ENCODE measurements around the gene BCAR1.
"Not testable (repeated sequence)": the region's sequence is repeated elsewhere in the genome, so short reads cannot be mapped to it uniquely, and the experiment has no call there.

BCAR1 gene

DNA sequence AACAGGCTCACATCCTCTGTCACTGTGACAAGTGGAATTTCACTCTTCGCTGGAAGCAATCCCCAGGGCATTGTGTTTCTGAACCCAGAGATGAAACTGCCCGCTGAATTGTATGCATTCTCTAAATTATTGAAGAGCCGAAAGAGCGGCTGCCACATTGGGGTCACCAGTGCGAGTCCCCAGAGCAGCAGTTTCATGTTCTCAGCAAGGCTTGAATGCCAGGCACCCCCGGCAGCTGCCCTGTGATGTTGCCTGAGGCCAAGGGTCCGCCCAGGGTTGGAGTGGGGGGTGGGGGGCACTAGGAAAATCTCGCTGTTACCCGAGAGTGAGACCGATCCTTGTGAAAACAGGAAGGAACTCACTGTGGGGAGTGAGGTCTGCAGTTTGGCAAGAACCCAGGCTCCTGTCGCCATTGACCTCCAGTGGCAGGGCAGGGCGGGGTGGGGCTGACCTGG is 20.7 kb upstream of the BCAR1 start:
- no peak for DNase-seq (ENCODE audit: low read depth, low spot score)

DNA sequence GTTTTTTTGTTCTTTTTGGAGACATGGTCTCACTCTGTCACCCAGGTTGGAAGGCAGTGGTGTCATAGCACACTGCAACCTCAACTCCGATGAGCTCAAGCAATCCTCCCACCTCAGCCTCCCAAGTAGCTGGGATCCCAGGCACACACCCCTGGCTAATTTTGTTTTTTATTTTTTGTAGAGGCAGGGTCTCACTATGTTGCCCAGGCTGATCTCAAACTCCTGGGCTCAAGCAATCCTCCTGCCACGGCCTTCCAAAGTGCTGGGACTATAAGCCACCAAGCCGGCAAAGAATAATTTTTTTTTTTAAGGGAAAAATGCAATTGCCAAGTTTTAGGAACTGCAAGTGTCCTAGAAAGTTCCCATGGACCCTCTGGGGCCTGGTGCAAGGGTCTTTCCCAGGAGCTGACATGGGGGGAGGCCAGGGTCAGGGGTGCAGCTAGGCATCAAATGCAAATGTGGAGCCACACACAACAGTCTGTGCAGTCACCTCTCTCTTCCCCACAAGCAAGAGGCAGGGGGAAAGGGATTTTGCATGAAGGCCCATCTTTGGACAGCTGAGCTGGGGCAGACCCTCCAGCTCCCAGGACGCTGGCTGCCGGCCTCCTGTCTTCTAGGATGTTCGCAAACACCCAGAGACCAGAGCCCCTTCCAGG is 20.1 kb upstream of the BCAR1 start:
- H3K27ac ChIP-seq = no peak overlapping the region
- DNase-seq (ENCODE audit: low read depth, low spot score) = no peak

More for the DNA sequence above, 20.7 kb upstream of the BCAR1 start:
- H3K27ac ChIP-seq = no peak overlapping the region

DNA sequence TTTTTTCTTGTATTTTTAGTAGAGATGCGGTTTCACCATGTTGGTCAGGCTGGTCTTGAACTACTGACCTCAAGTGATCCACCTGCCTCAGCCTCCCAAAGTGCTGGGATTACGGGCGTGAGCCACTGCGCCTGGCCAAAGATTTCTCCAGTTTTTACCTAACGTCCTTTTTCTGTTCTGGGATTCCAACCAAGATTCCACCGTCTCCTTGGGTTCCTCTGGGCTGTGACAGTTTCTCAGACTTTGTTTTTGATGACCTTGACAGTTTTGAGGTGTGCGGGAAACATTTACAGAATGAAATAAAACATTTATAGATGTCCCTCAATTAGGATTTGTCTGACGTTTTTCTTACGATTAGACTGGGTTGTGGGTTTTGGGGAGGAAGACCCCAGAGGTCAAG is 17.9 kb upstream of the BCAR1 start:
- not testable (repeated sequence) for DNase-seq (ENCODE audit: low read depth, low spot score); H3K27ac ChIP-seq

DNA sequence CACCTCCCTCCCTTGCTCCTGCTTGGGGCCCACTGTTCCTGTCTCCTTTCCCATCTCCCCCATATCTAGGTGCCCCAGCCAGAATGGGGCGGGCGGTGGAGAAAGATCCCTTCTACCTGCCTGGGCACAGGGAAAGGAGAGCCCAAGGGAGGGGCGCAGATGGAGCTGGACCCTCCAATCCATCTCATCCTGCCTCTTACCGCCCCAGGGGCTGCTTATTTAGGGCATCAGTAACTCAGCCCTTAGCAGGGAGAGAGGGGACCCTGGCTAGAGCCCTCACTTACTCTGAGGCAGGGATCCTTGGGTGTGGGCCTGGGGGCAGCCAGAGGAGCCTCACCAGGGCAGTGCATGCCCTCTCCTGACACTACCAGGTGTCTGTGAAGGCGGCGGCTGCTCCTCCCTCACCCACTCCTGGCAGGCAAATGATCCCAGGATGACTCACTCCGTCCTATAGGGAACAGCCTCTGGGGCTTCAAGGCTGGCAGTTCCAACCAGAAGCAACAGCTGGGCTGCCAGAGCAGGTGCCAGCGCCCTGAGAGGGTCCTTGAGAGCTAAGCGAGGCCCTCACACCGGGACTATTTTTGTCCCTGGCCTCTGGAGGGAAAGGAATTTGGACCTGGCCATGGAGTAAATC is 16.3 kb upstream of the BCAR1 start:
- no peak for DNase-seq (ENCODE audit: low read depth, low spot score)
- no peak overlapping the region for H3K27ac ChIP-seq

DNA sequence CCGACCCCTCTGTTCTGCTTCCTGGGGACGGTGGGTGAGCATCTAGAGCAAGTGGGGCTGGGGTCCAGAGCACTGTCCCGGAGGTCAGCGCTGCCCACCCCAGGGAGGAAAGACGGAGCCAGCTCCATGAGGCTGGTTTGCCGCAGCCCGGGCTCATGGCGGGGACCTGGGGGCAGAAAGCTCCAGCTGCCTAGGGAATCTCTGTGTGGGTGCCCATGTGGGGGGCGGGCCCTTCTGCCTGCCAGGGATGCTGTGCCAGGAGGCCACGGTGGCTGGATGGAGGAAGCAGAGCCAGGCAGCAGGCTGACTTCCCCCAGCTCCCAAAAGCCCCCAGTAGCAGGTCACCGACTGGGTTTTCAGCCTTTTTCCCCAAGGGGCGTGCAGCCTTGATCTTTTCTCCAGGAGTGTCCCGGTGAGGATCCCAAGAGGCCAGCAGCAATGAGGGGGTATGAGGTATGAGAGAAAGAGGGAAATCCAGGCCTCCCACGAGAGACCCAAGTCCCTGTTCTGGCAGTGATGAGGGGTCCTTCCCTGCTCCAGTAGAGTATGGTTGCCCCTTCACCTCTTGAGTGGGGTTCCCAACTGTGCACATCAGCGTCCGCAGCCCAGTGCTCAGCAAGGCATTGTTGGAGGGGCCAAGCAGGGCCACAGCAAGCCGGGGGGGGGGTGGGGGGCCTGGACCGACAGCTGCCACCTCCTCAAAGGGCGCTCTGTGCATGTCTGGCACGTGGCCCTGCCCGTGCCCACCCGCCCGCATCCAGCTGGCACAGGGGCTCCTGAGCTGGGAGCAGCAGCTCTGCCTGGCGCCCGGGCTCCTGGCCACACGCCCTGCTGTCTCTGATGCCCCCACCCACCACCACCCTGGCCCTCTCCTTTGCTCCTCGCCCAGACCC is 15.6 kb upstream of the BCAR1 start:
- H3K27ac ChIP-seq = no peak overlapping the region
- DNase-seq (ENCODE audit: low read depth, low spot score) = no peak

DNA sequence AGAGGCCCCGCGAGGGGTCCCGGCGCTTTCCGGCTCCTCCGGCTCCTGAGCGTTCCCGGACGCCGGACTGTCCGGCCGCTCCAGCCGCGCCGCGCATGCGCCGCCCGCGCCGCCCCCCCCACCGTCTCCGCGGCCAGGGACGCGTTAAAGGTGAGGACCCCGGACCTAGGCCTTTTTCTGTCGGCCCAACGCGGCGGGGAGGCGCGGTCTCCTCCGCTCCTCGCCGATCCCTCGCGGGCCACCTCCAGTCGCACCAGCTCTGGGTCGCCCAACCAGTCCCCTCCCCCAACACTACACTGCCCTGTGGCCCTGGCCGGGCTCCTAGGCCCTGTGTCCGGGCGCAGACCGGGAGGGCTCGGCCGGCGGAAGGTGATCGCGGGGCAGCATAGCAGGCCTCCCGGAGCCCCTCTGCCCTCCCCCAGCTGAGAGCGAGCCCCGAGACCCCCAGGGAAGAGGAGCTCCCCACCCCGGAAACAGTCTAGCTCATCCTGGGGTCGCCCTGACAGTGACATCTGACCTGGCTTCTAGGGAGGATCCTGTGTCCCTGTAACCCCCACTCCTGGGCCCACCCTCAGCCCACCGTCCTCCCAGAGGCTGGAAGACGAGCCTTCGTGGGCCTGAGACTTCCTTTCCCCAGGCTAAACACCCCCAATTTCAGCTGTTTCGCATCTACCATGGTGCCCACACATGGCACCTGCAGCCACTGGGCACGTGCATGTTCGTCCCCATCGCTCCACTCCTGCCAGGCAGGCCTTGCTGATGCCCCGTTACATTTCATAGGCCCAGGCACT is 14.7 kb upstream of the BCAR1 start:
- H3K27ac ChIP-seq = peak overlapping the region; percentile 67
- no peak for DNase-seq (ENCODE audit: low read depth, low spot score)

DNA sequence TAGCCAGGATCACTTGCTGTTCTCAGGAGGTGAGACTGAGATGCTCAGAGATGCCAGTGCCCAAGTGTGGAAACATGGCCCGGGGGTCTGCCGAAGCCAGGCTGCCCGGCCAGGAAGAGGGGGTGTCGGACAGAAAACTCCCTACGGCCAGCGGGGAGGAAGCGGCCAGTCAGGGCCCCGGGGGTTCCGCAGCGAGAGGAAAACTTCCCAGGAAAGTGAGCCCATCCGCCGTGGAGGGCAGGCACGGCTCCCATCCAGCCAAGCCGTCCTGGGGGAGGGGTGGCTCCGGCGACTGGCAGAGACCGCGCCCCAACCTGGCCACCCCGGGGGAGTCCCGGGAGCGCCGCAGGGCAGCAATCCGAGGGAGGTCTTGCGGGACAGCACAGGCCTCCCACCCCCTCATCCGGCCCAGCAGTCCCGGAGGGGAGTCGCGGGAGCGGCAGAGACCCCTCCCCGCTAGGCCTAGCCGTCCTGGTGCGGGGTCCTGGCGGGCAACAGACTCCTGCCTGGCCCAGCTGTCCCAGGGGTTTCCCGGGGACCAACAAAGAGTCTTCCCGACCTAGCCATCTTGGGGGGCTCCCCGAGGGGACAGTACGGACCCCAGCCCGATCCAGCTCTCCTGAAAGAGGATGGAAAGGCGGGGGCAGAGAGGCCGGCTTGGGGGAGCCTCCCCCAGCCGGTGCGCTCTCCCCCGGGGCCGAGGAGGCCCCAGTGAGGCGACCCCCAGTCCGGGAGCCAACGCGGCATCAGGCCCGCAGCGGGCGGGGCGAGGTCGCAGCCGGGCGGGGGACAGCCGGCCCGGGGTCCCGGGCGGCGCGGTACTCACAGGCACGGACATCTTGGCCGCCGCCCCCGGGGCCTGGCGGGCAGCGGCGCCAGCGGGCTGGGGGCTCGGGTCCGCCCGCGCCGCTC is 13.8 kb upstream of the BCAR1 start:
- peak overlapping the region; percentile 67 for H3K27ac ChIP-seq
- DNase-seq (ENCODE audit: low read depth, low spot score) = no peak

DNA sequence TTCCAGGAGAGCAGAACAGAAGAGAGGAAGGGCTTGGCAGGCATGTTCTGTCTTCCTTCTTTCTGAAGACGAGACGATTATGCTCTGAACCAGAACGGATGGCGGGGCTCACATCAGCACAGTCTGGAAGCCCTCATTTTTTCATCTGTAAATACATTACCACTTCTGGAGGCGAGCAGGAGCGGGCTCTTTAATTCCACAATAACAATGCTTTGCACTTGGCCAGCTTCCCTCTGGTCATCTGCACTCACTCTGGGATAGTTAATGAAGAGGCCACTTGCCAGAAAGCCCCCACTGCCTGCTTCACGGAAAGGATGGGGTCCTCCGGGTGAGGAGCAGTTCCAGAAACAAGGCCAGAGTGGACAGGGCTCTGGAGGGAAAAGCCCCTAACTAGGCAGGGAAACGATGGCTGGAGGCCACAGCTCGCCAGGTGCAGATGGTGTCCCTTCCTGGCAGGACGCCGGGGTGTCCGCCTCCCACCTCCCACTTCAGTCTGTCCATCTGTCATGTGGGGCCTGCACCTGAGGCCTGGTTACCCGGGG is 13.1 kb upstream of the BCAR1 start:
- peak overlapping the region; percentile 67 for H3K27ac ChIP-seq
- no peak for DNase-seq (ENCODE audit: low read depth, low spot score)

DNA sequence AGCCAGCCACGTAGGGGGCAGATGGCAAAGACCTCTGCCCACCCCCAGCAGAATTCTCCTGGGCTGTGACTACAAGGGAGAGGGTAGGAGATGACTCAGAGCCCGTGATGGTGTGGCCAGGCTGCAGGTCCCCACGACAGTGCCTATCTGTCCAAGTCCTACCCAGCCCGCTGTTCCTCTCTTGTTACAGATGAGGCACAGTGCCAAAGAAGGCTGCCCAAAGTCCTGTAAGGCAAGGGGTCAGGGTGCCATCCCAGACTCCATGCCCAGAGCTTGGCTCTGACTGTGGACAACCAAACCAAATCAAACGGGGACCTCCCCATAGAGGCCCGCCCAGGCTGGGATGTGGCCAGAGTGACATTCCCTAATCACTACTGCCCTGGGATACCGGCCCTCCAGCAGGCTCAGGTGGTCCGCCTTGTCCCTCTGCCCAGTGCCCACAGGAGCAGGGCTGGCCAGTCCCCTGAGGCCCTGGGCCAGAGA is 12.6 kb upstream of the BCAR1 start:
- H3K27ac ChIP-seq = no peak overlapping the region

DNA sequence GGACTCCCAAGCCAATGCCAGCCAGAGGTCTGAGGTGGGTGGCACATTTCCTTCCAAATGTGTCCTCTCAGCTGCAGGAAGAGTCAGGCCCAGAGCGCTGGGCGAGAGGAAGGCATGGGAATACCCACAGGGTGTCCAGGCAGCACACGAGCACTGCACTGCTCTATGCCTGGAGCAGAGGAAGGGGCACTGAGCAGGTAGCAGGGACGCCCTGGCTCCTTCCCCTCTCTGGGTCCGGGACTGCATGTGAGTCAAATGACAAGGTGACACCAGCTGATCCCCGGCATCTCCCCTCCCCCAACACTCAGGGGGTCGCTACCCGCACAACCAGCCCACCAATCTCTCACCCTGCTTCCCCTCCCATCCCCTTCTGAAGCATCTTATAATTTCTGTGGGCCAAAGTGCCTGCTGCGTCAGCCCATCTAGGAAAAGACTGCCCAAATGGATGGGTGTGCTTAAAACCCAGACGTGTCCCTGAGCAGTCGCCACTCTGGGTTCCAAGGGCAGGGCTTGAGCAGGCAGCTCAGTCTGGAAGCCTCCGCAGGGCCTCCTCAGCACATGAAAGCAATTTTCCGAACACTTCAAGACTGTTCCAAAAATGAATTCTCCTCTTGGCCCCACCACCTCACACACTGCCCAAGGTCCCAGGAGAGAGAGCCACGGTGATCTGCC is 12.0 kb upstream of the BCAR1 start:
- no peak for DNase-seq (ENCODE audit: low read depth, low spot score)
- H3K27ac ChIP-seq = no peak overlapping the region

More for the DNA sequence above, 12.6 kb upstream of the BCAR1 start:
- no peak for DNase-seq (ENCODE audit: low read depth, low spot score)

DNA sequence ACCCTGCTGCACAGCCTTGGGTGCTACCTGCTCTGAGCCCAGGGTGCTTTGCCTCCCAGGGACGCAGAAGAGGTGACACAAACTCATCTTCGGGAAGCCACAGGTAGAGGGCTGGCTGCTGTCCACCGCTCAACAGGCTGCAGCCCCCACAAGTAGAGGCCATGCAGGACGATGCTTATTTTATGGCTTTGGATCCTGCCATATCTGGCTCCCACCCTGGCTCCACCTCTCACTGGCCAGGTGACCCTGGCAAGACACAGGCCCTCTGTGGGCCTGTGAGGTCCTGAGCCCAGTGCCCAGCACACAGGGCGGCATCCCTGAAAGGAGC is 11.3 kb upstream of the BCAR1 start:
- DNase-seq (ENCODE audit: low read depth, low spot score) = no peak
- no peak overlapping the region for H3K27ac ChIP-seq

DNA sequence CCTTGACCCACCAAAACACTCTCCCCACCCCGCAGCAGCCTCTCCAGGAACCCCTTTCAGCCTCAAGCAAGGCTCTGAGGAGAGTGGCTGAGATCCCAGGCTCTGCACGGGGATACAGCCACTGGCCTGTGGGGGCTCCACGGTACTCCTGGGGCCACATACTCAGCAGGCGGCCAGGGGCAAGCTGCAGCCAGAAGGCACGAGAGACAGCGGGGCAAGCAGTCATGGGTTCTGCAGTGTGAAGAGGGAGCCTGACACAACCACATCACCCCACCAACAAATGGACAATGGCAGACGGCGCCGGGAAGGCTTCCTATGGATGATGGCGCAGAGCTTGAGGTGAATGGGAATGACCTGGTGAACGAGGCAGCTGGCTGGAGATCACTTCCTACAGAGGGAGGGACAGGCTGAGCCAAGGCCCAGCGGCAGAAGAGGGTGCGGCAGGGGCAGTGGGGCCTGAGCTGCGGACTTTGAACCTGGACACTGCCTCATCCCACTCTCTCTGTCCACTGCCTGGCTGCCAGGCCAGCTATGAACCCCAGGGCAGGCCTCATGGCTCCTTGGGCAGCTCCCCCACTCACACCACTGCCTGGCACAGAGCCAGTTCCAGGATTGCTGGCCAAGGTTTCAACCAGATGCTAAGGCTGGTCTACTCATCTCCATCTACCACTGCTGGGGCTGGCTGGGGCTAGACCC is 10.8 kb upstream of the BCAR1 start:
- no peak for DNase-seq (ENCODE audit: low read depth, low spot score)
- H3K27ac ChIP-seq = no peak overlapping the region

DNA sequence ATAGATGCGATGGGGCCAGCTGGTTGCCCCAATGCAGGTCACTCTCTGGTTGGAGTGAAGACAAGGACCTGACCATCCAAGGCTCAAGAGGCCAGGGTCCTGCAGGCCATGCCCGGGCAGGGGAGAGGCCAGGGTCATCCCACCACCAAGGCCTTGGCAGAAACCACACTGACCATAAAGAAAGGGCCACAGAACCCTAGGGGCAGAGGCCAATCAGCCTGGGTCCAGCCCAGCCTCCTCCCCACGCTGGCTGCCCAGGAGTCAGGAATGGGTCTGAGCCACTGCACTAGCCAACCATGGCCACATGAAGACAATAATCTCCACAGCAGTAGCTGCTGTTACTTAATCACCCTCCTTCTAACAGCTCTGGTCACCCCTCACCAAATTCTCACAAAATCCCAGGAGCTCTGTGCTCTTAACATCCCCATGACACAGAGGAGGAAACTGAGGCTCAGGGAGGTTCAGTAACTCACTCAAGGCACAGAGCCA is 10.2 kb upstream of the BCAR1 start:
- DNase-seq (ENCODE audit: low read depth, low spot score) = no peak
- no peak overlapping the region for H3K27ac ChIP-seq

DNA sequence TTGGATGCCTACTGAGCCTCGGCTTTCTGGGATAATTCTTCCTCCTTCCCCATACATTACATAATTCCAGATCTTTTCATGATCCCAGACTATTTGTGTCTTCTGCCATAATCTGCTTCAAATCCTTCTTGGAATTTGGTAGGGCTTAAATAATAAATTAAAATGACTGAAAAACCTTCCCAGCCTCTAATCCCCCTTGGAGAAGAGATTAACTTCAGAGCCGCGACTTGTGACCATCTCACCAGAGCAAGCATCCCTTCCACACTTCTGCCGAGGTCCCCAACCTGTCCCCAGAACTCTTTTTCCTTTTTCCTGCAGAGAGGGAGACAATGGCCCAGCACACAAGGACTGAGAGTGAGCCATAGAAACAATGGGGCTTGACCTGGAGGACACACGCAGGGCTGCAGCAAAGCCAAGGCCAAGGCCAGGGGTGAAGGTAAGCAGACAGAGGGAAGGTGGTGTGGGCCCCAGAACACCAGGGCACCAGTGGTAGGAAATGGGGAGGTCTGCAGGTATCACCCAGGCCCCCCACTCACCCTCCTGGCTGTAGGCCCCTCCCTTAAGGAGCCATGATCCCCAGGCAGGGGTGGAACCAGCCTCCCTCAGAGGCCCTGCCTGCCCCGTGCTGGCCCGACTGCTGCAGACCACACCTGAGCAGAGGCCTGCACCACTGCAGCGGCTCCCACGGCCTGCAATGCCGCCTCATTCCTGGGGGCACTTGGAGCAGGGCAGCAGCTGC is 9.6 kb upstream of the BCAR1 start:
- H3K27ac ChIP-seq = no peak overlapping the region
- no peak for DNase-seq (ENCODE audit: low read depth, low spot score)

DNA sequence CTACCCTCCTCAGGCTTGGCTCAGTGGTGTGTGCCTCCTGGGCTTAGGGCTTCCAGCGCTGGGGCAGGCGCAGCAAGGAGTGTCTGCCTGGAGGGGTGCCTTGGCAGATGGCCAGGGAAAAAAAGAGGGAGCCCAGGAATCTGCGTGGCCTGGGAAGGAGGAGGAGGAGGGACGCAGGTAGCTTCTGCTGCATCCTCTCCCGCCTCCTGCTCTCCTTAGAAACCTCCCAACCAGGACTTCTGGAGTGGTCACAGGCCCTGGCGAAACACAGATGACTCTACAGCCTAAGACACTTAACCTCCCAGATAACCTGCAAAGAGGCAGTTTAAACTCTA is 7.3 kb upstream of the BCAR1 start:
- H3K27ac ChIP-seq = no peak overlapping the region
- no peak for DNase-seq (ENCODE audit: low read depth, low spot score)

DNA sequence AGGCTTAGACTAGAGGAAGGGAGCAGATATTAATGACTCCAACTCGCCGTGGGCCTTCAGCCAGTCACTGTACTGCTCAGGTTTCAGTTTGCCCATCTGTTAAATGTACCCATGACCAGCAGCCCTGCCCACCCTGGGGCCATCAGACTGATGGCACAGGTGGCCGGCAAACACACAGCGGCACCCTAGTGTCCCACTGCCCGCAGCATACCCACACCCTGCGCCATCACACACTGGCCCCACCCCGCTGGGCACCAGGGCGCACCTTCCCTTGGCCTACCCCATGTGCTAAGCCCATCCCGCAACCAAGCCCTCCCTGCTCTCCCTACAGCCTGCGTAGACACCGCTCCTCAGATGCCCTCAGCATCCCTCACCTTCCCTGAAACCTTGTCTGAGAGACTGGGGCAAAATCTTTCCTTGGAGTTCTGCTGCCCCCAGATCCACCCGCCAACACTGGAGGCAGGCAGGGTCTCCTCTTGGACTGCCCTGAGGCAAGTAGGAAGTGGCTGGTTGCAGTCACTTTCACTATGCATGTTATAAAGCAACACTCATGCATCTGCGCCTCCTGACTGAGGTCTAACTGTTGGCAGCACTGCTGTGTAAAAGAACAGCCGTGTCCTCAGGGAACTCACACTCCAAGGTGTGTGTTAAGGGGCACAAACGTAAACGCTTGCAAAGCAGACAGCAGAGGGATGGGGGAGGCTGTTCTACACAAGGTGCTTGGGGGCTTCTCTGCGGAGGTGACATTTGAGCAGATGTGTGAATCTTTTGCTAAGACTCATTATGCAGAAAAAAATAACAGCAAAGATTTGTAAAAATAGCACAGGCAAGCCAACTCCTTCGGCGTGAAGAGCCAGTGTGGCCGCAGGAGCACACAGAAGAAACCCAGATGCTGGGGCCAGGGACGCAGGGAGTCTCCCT is 6.7 kb upstream of the BCAR1 start:
- no peak for DNase-seq (ENCODE audit: low read depth, low spot score)
- H3K27ac ChIP-seq = no peak overlapping the region
